Femur (tissue), 1 donor: Measurements from ENCODE around the gene ADAMTS15.

ENCODE experiments used
- DNase-seq: peaks from one replicate; pipeline ENCODE4 v3.0.0-alpha.2; 2017

ADAMTS15 gene

GRCh38 chr11:130480186-130480585, 31.7 kb downstream of the ADAMTS15 start:
- no peak for DNase-seq

- DNase-seq: no peak
These were observed 32.3 kb downstream of the ADAMTS15 start for GRCh38 chr11:130480711-130481140.

GRCh38 chr11:130483124-130483523, 34.7 kb downstream of the ADAMTS15 start:
- DNase-seq: no peak

GRCh38 chr11:130485983-130486382, 37.5 kb downstream of the ADAMTS15 start:
- no peak for DNase-seq

GRCh38 chr11:130486391-130486836, 38.0 kb downstream of the ADAMTS15 start:
- DNase-seq: no peak

GRCh38 chr11:130486987-130487923, 38.8 kb downstream of the ADAMTS15 start:
- no peak for DNase-seq

GRCh38 chr11:130487924-130488815, 39.7 kb downstream of the ADAMTS15 start:
- no peak for DNase-seq

- no peak for DNase-seq
These were observed 40.6 kb downstream of the ADAMTS15 start for GRCh38 chr11:130488848-130489584.

- no peak for DNase-seq
These were observed 41.3 kb downstream of the ADAMTS15 start for GRCh38 chr11:130489716-130490115.

- DNase-seq: no peak
These were observed 42.4 kb downstream of the ADAMTS15 start for GRCh38 chr11:130490682-130491449.

GRCh38 chr11:130498181-130498580, 49.7 kb downstream of the ADAMTS15 start:
- no peak for DNase-seq

GRCh38 chr11:130499828-130500227, 51.4 kb downstream of the ADAMTS15 start:
- no peak for DNase-seq

- no peak for DNase-seq
These were observed 55.9 kb downstream of the ADAMTS15 start for GRCh38 chr11:130504317-130504716.

- DNase-seq: no peak
These were observed 60.5 kb downstream of the ADAMTS15 start for GRCh38 chr11:130508913-130509312.

- no peak for DNase-seq
These were observed 61.5 kb downstream of the ADAMTS15 start for GRCh38 chr11:130509942-130510341.

GRCh38 chr11:130510407-130511006, 62.1 kb downstream of the ADAMTS15 start:
- no peak for DNase-seq

GRCh38 chr11:130511765-130512164, 63.3 kb downstream of the ADAMTS15 start:
- DNase-seq: no peak

- DNase-seq: no peak
These were observed 64.2 kb downstream of the ADAMTS15 start for GRCh38 chr11:130512662-130513061.

GRCh38 chr11:130513132-130513531, 64.7 kb downstream of the ADAMTS15 start:
- no peak for DNase-seq

- no peak for DNase-seq
These were observed 65.9 kb downstream of the ADAMTS15 start for GRCh38 chr11:130514316-130514715.

GRCh38 chr11:130514851-130515250, 66.4 kb downstream of the ADAMTS15 start:
- DNase-seq: no peak
